WTC11 (cell line): ENCODE data around the gene PCNP.

Experiments
- ATF3 ChIP-seq: sonication (generic); formaldehyde crosslinking; conservative IDR thresholded peaks from 2 replicates; pipeline ENCODE4 v1.8.1; 2022; ENCODE audit warnings: mild to moderate bottlenecking, missing genetic modification reagents
- CREB1 ChIP-seq: sonication (generic); formaldehyde crosslinking; IDR thresholded peaks from 2 replicates; pipeline ENCODE4 v1.8.0; 2023; ENCODE audit warnings: mild to moderate bottlenecking, missing genetic modification reagents
- CTCF ChIP-seq: fragments of 200-600 bp; IDR thresholded peaks from 2 replicates; pipeline ENCODE4 v1.8.0; 2022; ENCODE audit warnings: antibody characterized with exemption
- E2F4 ChIP-seq: sonication (generic); formaldehyde crosslinking; IDR thresholded peaks from 2 replicates; pipeline ENCODE4 v1.8.1; 2022; ENCODE audit warnings: low read depth, mild to moderate bottlenecking, moderate library complexity, missing genetic modification reagents, borderline replicate concordance
- GABPB1 ChIP-seq: sonication (generic); formaldehyde crosslinking; IDR thresholded peaks from 2 replicates; pipeline ENCODE4 v1.8.1; 2023; ENCODE audit warnings: mild to moderate bottlenecking, missing genetic modification reagents
- JUN ChIP-seq: sonication (generic); formaldehyde crosslinking; IDR thresholded peaks from 2 replicates; pipeline ENCODE4 v1.8.0; 2023; ENCODE audit warnings: mild to moderate bottlenecking, missing genetic modification reagents
- NFYB ChIP-seq: sonication (generic); formaldehyde crosslinking; conservative IDR thresholded peaks from 2 replicates; pipeline ENCODE4 v1.8.0; 2022; ENCODE audit warnings: low read depth, missing genetic modification reagents
- NR1H2 ChIP-seq: sonication (generic); formaldehyde crosslinking; IDR thresholded peaks from 2 replicates; pipeline ENCODE4 v1.9.0; 2021; ENCODE audit warnings: mild to moderate bottlenecking, moderate library complexity, missing genetic modification reagents
- NR2C2 ChIP-seq: sonication (generic); formaldehyde crosslinking; IDR thresholded peaks from 2 replicates; pipeline ENCODE4 v1.8.0; 2022; ENCODE audit warnings: mild to moderate bottlenecking, missing genetic modification reagents
- USF1 ChIP-seq: sonication (generic); formaldehyde crosslinking; IDR thresholded peaks from 2 replicates; pipeline ENCODE4 v1.8.0; 2022; ENCODE audit warnings: mild to moderate bottlenecking, missing genetic modification reagents
- ZNF263 ChIP-seq: sonication (generic); formaldehyde crosslinking; IDR thresholded peaks from 2 replicates; pipeline ENCODE4 v1.8.1; 2022; ENCODE audit warnings: low read depth, mild to moderate bottlenecking, moderate library complexity, missing genetic modification reagents

GRCh38 chr3:101643009-101643844, 69.2 kb downstream of the PCNP start:
- TF ChIP-seq ATF3 (no peak), E2F4 (CRISPR knock-in tag) (no peak), GABPB1 (no peak), CTCF (no peak), NR2C2 (CRISPR knock-in tag) (no peak), NR1H2 (no peak), ZNF263 (CRISPR knock-in tag) (no peak), USF1 (CRISPR knock-in tag) (no peak), CREB1 (no peak), JUN (no peak), NFYB (CRISPR knock-in tag) (no peak)
